ENCODE results near the gene CX3CL1.
"Not testable (repeated sequence)": the region's sequence is repeated elsewhere in the genome, so short reads cannot be mapped to it uniquely, and the experiment has no call there.

The CX3CL1 gene

DNA sequence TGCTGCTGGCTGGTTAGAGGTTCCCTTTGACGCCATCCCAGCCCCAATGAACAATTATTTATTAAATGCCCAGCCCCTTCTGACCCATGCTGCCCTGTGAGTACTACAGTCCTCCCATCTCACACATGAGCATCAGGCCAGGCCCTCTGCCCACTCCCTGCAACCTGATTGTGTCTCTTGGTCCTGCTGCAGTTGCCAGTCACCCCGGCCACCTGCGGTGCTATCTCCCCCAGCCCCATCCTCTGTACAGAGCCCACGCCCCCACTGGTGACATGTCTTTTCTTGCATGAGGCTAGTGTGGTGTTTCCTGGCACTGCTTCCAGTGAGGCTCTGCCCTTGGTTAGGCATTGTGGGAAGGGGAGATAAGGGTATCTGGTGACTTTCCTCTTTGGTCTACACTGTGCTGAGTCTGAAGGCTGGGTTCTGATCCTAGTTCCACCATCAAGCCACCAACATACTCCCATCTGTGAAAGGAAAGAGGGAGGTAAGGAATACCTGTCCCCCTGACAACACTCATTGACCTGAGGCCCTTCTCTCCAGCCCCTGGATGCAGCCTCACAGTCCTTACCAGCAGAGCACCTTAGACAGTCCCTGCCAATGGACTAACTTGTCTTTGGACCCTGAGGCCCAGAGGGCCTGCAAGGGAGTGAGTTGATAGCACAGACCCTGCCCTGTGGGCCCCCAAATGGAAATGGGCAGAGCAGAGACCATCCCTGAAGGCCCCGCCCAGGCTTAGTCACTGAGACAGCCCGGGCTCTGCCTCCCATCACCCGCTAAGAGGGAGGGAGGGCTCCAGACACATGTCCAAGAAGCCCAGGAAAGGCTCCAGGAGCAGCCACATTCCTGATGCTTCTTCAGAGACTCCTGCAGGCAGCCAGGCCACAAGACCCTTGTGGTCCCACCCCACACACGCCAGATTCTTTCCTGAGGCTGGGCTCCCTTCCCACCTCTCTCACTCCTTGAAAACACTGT, 11.3 kb downstream of the CX3CL1 start:
- DNase-seq = no peak

DNA sequence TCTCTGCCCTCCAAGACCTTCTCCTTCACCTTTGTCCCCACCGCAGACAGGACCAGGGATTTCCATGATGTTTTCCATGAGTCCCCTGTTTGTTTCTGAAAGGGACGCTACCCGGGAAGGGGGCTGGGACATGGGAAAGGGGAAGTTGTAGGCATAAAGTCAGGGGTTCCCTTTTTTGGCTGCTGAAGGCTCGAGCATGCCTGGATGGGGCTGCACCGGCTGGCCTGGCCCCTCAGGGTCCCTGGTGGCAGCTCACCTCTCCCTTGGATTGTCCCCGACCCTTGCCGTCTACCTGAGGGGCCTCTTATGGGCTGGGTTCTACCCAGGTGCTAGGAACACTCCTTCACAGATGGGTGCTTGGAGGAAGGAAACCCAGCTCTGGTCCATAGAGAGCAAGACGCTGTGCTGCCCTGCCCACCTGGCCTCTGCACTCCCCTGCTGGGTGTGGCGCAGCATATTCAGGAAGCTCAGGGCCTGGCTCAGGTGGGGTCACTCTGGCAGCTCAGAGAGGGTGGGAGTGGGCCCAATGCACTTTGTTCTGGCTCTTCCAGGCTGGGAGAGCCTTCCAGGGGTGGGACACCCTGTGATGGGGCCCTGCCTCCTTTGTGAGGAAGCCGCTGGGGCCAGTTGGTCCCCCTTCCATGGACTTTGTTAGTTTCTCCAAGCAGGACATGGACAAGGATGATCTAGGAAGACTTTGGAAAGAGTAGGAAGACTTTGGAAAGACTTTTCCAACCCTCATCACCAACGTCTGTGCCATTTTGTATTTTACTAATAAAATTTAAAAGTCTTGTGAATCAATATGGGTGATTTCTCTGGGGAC, 12.2 kb downstream of the CX3CL1 start:
- DNase-seq = no peak

GRCh38 chr16:57385083-57385482, 12.8 kb downstream of the CX3CL1 start:
- no peak for DNase-seq

DNA sequence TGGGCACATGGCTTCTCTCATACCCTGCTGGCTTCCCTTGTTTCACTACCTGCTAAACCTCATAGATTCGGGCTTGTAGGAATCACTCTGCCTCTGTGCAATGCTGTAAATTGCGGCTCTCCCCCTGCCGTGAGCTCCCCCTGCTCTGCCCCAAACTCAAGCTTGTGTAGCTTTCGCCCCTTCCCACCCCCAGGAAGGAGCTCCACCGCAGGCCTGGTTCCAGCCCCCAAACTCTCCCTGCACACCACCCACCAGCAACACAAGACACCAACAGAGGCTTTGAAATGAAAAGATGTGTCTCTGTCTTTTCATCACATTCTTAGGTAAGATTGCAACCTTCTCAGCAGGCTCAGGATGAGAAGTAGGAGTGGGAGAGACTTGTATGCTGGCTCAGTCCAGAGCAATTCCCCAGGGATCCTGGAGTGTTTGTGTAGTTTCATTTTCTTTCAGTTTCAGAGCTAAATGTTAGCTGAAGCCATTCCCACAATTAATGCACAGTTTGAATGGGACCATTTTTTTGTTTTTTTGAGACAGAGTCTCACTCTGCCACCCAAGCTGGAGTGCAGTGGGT, 14.2 kb downstream of the CX3CL1 start:
- DNase-seq = no peak

DNA sequence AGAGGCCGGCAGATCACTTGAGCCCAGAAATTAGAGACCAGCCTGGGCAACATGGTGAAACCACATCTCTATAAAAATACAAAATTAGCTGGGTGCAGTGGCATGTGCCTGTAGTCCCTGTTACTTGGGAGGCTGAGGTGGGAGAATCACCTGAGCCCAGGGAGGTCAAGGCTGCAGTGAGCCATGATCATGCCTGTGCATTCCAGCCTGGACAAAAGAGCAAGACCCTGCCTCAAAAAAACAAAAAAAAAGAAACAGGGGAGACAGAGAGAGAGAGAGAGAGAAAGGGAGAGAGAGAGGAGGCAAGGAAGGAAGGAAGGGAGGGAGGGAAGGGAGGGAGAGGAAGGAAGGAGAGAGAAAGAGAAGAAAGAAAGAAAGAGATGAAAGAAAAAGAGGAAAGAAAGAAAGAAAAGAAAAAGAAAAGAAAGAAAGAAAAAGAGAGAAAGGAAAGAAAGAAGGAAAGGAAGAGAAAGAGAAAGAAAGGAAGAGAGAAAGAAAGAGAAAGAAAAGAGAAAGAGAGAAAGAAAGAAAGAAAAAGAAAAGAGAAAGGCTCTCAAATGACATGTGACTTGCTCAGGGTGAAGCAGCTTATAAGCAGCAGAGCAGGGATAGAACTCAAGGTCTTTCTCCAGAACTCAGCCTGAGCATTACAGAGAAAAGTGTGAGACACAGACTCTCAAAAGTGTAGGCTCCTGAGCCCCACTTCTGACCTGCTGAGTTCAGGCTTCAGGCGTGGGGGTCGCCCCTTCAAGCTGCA, 15.5 kb downstream of the CX3CL1 start:
- DNase-seq = no peak

- DNase-seq = no peak
Measured at GRCh38 chr16:57388359-57389086, 16.2 kb downstream of the CX3CL1 start.

- DNase-seq = no peak
Measured at GRCh38 chr16:57389087-57389468, 16.8 kb downstream of the CX3CL1 start.

GRCh38 chr16:57390636-57391295, 18.5 kb downstream of the CX3CL1 start:
- DNase-seq = no peak

GRCh38 chr16:57391300-57391699, 19.0 kb downstream of the CX3CL1 start:
- DNase-seq = no peak

DNA sequence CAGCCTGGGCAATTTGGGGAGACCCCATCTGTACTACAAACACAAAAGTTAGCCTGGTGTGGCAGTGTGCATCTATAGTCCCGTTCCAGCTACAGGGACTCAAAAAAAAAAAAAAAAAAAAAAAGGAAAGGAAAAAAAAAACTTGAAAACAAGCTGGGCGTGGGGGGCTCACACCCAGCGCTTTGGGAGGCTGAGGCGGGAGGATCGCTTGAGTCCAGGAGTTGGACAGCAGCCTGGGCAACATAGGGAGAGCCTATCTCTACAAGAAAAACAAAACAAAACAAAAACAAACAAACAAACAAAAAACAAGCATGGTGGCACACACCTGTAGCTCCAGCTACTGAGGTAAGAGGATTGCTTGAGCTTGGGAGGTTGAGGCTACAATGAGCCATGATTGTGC, 19.4 kb downstream of the CX3CL1 start:
- no peak for DNase-seq

DNA sequence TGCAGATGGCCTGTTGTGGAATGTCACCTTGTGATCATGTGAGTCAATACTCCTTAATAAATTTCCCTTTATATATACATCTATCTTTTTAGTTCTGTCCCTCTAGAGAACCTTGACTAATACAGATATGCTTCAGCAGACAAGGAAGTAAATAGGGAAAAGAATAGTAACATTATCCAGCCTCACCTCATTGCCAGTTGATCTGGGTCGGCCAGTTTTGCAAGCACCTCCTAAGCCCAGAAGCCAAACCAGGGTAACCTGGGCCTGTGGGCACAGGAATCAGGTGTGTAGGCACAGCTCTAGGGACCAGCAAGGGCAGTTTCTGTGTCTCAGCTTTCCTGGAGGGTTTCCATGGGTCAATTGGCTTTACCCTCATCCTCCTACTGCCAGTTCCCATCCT, 20.4 kb downstream of the CX3CL1 start:
- no peak for DNase-seq

DNA sequence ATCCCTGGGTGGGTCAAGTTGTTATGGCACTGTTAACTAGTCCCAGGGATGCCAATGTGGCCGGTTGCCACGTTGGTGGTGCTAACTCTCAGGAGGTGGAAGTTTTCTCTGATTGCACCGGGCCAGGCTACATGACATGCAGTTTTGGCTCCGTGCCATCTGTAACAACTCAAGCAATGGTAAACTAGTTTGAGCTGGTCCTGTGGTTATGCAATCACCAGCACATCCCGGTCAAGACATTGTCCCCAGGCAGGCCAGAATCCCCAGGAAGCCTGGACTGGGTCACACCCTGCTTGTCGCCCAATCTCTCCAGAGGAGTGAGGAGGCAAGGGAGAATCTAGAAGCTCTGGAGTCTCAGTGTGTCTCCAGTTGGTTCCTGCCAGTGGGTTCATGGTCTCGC, 22.2 kb downstream of the CX3CL1 start:
- DNase-seq = no peak

GRCh38 chr16:57395026-57395425, 22.7 kb downstream of the CX3CL1 start:
- DNase-seq = no peak

GRCh38 chr16:57396786-57397185, 24.5 kb downstream of the CX3CL1 start:
- no peak for DNase-seq

DNA sequence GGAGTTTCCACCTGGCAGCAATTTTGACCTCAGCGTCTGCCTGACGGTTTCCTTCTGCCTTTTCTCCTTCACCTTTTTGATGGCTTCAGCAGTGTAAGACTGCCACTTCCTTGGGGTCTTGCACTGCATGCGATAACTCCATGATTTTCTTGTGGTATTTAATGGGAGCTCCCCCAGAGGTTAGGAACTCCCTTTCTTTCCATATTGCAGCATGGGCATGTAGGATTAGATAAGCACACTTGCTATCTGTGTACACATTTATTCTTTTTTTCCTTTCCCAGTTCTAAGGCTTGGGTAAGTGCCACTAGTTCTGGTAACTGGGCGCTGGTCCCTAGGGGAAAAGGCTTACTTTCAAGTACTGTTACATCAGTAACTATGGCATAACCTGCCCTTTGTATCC, 25.2 kb downstream of the CX3CL1 start:
- DNase-seq = not testable (repeated sequence)

GRCh38 chr16:57401943-57402640, 29.8 kb downstream of the CX3CL1 start:
- no peak for DNase-seq

DNA sequence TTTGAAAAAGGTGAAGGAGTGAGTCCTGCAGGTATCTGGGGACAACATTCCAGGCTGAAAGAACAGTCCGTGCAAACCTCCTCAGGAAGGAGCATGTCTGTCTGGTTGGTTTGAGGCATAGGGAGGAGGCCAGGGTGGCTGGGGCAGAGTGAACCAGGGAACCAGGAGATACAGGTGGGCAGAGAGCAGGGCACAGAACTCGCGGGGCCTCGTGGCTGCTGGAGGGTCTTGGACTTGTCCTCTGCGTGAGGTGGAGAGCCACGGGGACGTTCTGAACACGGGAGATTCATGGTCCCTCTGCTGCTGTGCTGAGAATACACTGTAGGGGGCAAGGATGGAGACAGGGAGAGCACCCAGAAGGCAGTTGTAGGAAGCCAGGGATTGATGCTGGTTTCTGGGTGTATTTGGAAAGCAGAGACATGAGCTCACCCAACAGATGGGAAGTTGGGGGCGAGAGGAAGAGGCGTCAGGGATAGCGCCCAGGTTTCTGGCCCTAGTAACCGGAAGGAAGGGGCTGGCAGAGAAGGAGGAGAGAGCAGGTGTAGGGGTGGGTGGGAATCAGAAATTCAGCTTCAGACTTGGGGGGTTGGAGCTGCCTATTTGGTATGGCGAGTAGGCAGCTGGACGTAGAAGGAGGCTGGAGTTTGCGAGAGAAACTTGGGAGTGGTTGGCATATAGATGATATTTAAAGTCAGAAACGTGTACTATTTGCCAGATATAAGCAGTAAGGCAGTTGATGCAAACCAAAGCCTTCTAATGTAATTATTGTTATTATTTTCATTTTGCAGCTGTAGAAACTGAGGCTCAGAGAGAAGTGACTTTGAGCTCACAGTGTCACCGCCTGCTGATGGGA, 31.9 kb downstream of the CX3CL1 start, which contains the start of gene CCL17:
Gene CCL17, plus strand, starts transcription at position 803 of the 853 bp plus-strand sequence. CDS start 9,166 bp downstream, outside the sequence.
- no peak for DNase-seq

DNA sequence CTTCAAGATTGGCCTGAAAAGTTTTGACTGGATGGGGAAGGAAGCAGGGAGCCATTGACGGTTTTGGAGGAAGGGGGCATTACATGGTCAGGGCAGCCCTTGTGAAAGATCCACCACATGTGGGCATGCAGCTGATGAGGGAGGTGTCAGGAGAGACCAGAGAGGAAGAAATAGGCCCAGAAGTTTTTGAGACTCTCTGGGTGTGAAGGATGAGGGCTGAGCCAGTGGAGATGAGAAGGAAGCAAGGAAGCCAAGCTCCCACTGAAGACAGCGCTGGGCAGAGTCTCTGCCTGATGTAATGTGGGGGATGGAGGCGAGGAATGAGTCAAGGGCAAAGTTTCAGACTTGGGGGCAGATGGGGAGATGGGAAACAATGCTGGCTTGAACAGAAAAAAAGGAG, 32.8 kb downstream of the CX3CL1 start:
- no peak for DNase-seq

DNA sequence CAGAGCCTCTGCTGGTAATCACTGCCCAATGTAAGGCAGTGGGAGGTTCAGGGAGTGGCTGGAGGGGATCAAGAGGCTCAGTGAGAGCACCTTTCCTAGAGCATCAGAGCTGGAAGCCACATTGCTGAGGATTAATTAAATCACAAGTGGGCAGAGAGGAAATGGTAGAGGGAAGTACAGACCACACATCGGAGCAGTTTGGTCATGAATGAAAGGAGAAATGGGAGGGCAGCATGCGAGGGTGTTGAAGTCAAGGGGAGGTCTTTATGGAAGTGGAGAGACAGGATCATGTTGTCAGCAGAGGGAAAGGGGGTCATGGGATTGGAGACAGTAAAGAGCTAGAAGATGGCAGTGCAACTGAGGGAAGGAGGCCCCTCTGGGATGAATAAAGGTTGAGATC, 34.6 kb downstream of the CX3CL1 start:
- DNase-seq = no peak

Measured in NCI-H345 (cell line).